ENCODE data around the gene SCN1A. TPM values are rescaled to one million over a fixed set of nuclear protein-coding genes. Genes with fewer than 3 reads are reported as not detected.

SCN1A gene
- total RNA-seq, 1 donor from 2014 or later: 26.9 TPM

- no peaks in the 10 kb centered on the region for H3K4me1 ChIP-seq
- TF ChIP-seq CTCF (IDR thresholded peaks at IDR 0.05): no peak
Observed at GRCh38 chr2:166154685-166155338, 27.0 kb upstream of the SCN1A start.

GRCh38 chr2:166152064-166152463 lies 24.2 kb upstream of the SCN1A start:
- Histone ChIP-seq H3K4me1 (no peaks in the 10 kb centered on the region), H3K27me3 (no peaks in the 10 kb centered on the region), H3K27ac (no peak overlapping the region), H3K4me3 (no peak overlapping the region), H3K9me3 (no peaks in the 10 kb centered on the region), H3K36me3 (no peaks in the 10 kb centered on the region)
- ATAC-seq: no peak
- DNase-seq: no peak
- no peak for TF ChIP-seq CTCF (IDR thresholded peaks at IDR 0.05)
- intact Hi-C loops (cut with DNase I): no loop called here

More at GRCh38 chr2:166154685-166155338, 27.0 kb upstream of the SCN1A start:
- Histone ChIP-seq H3K27me3 (no peaks in the 10 kb centered on the region), H3K36me3 (no peaks in the 10 kb centered on the region), H3K4me3 (no peak overlapping the region), H3K27ac (no peak overlapping the region), H3K9me3 (no peaks in the 10 kb centered on the region)
- ATAC-seq (no peak), DNase-seq (no peak)
- intact Hi-C loops (cut with DNase I): no loop called here

GRCh38 chr2:166148500-166149400 lies 20.9 kb upstream of the SCN1A start:
- H3K9me3 ChIP-seq: no peaks in the 10 kb centered on the region
- DNase-seq (no peak), ATAC-seq (peak; percentile 55)
- TF ChIP-seq CTCF (IDR thresholded peaks at IDR 0.05): no peak
- no peak overlapping the region for H3K27ac ChIP-seq
- no peaks in the 10 kb centered on the region for H3K27me3 ChIP-seq
- H3K4me1 ChIP-seq: no peaks in the 10 kb centered on the region
- no peak overlapping the region for H3K4me3 ChIP-seq
- intact Hi-C loops (cut with DNase I): no loop called here
- H3K36me3 ChIP-seq: no peaks in the 10 kb centered on the region

- no peaks in the 10 kb centered on the region for H3K4me1 ChIP-seq
- H3K4me3 ChIP-seq: no peak overlapping the region
- TF ChIP-seq CTCF (IDR thresholded peaks at IDR 0.05): no peak
Observed at GRCh38 chr2:166147883-166148282, 20.1 kb upstream of the SCN1A start.

GRCh38 chr2:166144071-166144470 lies 16.3 kb upstream of the SCN1A start:
- Histone ChIP-seq H3K27me3 (no peaks in the 10 kb centered on the region), H3K27ac (no peak overlapping the region), H3K4me3 (no peak overlapping the region), H3K9me3 (no peaks in the 10 kb centered on the region), H3K4me1 (no peaks in the 10 kb centered on the region), H3K36me3 (no peaks in the 10 kb centered on the region)
- no peak for TF ChIP-seq CTCF (IDR thresholded peaks at IDR 0.05)
- intact Hi-C loops (cut with DNase I): no loop called here
- ATAC-seq (no peak), DNase-seq (no peak)

More at GRCh38 chr2:166147883-166148282, 20.1 kb upstream of the SCN1A start:
- H3K27me3 ChIP-seq: no peaks in the 10 kb centered on the region
- ATAC-seq: no peak
- H3K27ac ChIP-seq: no peak overlapping the region
- no peaks in the 10 kb centered on the region for H3K9me3 ChIP-seq
- intact Hi-C loops (cut with DNase I): no loop called here
- DNase-seq: no peak
- H3K36me3 ChIP-seq: no peaks in the 10 kb centered on the region

All from upper lobe of right lung (tissue), 1 donor.